Erythroblast (primary cell): ENCODE results near the gene MRPL37.

Experiments
- GATA1 ChIP-seq: IDR thresholded peaks from 2 replicates; pipeline ENCODE4 v1.6.1; 2011; ENCODE audit warnings: low read depth, mild to moderate bottlenecking, control low read depth, low read length, moderate library complexity
- POLR2A ChIP-seq: IDR thresholded peaks from 2 replicates; pipeline ENCODE4 v1.6.1; 2011; ENCODE audit warnings: mild to moderate bottlenecking, low read length

GRCh38 chr1:54257876-54258275 lies 57.9 kb downstream of the MRPL37 start:
- no peak for TF ChIP-seq POLR2A
- no peak for TF ChIP-seq GATA1
